Mucosa of descending colon (tissue), 3 donors: ENCODE data around the gene FTHL17. TPM values are rescaled to one million over a fixed set of nuclear protein-coding genes. Genes with fewer than 3 reads are reported as not detected.

Experiments
- ATAC-seq: fragments of 200-7000 bp; cut with Tn5 transposase; one replicate; pipeline ENCODE4 v1.9.1; 2020; ENCODE audit warnings: mild to moderate bottlenecking, moderate library complexity
- DNase-seq, 3 donors: peaks; one replicate each; pipeline ENCODE4 v3.0.0-alpha.2; 2020
- H3K36me3 ChIP-seq: fragments of 200-600 bp; one replicate; pipeline ENCODE4 v1.8.0; 2021; ENCODE audit warnings: low read depth, mild to moderate bottlenecking
- H3K4me1 ChIP-seq: fragments of 200-600 bp; one replicate; pipeline ENCODE4 v1.8.0; 2021; ENCODE audit warnings: low read depth, mild to moderate bottlenecking
- H3K4me3 ChIP-seq: fragments of 200-600 bp; one replicate; pipeline ENCODE4 v1.8.0; 2021; ENCODE audit warnings: mild to moderate bottlenecking
- H3K9me3 ChIP-seq: fragments of 200-600 bp; one replicate; pipeline ENCODE4 v1.8.0; 2021; ENCODE audit warnings: mild to moderate bottlenecking
- CTCF ChIP-seq: fragments of 200-600 bp; IDR thresholded peaks from one replicate; pipeline ENCODE4 v1.8.0; 2022; ENCODE audit warnings: antibody characterized with exemption, mild to moderate bottlenecking
- intact Hi-C, 2 donors: fragments of 100-400 bp; cut with DNase I in 1 of 2; cut with micrococcal nuclease in 1 of 2; formaldehyde crosslinking; loops; one replicate each; pipeline versions ENCODE4 v1.11.0 to v1.11.1; 2022; cut with DNase I, micrococcal nuclease
- total RNA-seq, 3 donors: library from RNA; stranded (reverse); fragmentation: NEBNext Ultra II Directional in 2 of 3; extraction: Animal tissue kit (Norgen Biotek cat#: 25700) in 2 of 3; gene quantifications; one replicate each; pipeline versions ENCODE4 v1.2.1 to v1.2.4, GENCODE V29; 2021 to 2023
- donor health status: DM: no; HTN: no; CAD: no; lungs with moderate emphysema.
- donor health status: DM: no; HTN: no; CAD: no.
- donor health status: DM: no; HTN: yes; CAD: no.

FTHL17 gene
- total RNA-seq, 3 donors from 2014 or later: not detected

GRCh38 chrX:31091819-31092218 is 20.0 kb upstream of the FTHL17 start:
- no peak for DNase-seq
- Histone ChIP-seq H3K4me1 (no peaks in the 10 kb centered on the region), H3K4me3 (no peak overlapping the region), H3K36me3 (no peaks in the 10 kb centered on the region), H3K9me3 (no peaks in the 10 kb centered on the region)
- TF ChIP-seq CTCF: no peak
- ATAC-seq: no peak
- intact Hi-C loops: no loop called here

GRCh38 chrX:31074522-31074921 is 2.7 kb upstream of the FTHL17 start:
- TF ChIP-seq CTCF: no peak
- Histone ChIP-seq H3K36me3 (no peaks in the 10 kb centered on the region), H3K9me3 (no peaks in the 10 kb centered on the region), H3K4me3 (no peak overlapping the region), H3K4me1 (no peaks in the 10 kb centered on the region)
- intact Hi-C loops: no loop called here
- DNase-seq (no peak), ATAC-seq (no peak)

GRCh38 chrX:31071262-31071661 is 579 bp downstream of the FTHL17 start:
- Histone ChIP-seq H3K9me3 (no peaks in the 10 kb centered on the region), H3K36me3 (no peaks in the 10 kb centered on the region), H3K4me1 (no peaks in the 10 kb centered on the region), H3K4me3 (no peak overlapping the region)
- intact Hi-C loops: no loop called here
- TF ChIP-seq CTCF: no peak
- ATAC-seq (no peak), DNase-seq (peak in 1 of 3 donors; percentile 46)

GRCh38 chrX:31070057-31070468 is 1.8 kb downstream of the FTHL17 start:
- Histone ChIP-seq H3K9me3 (no peaks in the 10 kb centered on the region), H3K4me1 (no peaks in the 10 kb centered on the region), H3K36me3 (no peaks in the 10 kb centered on the region), H3K4me3 (no peak overlapping the region)
- no peak for TF ChIP-seq CTCF
- DNase-seq (no peak), ATAC-seq (peak; percentile 33)
- intact Hi-C loops: no loop called here

- Histone ChIP-seq H3K36me3 (no peaks in the 10 kb centered on the region), H3K4me1 (no peaks in the 10 kb centered on the region), H3K4me3 (no peak overlapping the region), H3K9me3 (no peaks in the 10 kb centered on the region)
- intact Hi-C loops: no loop called here
- ATAC-seq: no peak
- TF ChIP-seq CTCF: no peak
- DNase-seq: no peak
Measured at GRCh38 chrX:31063114-31063513, 8.7 kb downstream of the FTHL17 start.

- Histone ChIP-seq H3K4me1 (no peaks in the 10 kb centered on the region), H3K4me3 (no peak overlapping the region), H3K9me3 (no peaks in the 10 kb centered on the region), H3K36me3 (no peaks in the 10 kb centered on the region)
- ATAC-seq (no peak), DNase-seq (no peak)
- intact Hi-C loops: no loop called here
- no peak for TF ChIP-seq CTCF
Measured at GRCh38 chrX:31061091-31061490, 10.8 kb downstream of the FTHL17 start.
